Liver (tissue), 9 donors: ENCODE results near the gene DNAH10. TPM values are rescaled to one million over a fixed set of nuclear protein-coding genes. Genes with fewer than 3 reads are reported as not detected.
A peak's percentile ranks its signal among the peaks of the same experiment; 100 is the strongest.

Experiments
- DNase-seq: peaks from one replicate; pipeline ENCODE4 v3.0.0-alpha.2; 2017; ENCODE audit warnings: low spot score
- H3K27ac ChIP-seq, 2 donors: one replicate each; pipeline ENCODE4 v1.7.0; 2013; ENCODE audit warnings: inconsistent platforms in 2 of 2, low read length in 2 of 2, control low read depth in 1 of 2, low read depth in 1 of 2, mild to moderate bottlenecking in 1 of 2
- H3K27me3 ChIP-seq, 4 donors: one replicate each; pipeline versions ENCODE4 v1.6.1 to v1.7.0; 2013; ENCODE audit warnings: low read length in 3 of 4, inconsistent platforms in 1 of 4, mild to moderate bottlenecking in 1 of 4, moderate library complexity in 1 of 4; ENCODE audit not compliant: control insufficient read depth in 4 of 4, insufficient read depth in 4 of 4
- H3K36me3 ChIP-seq, 4 donors: one replicate each; pipeline versions ENCODE4 v1.6.1 to v1.7.0; 2013; ENCODE audit warnings: low read length in 3 of 4, mild to moderate bottlenecking in 3 of 4, low read depth in 1 of 4, moderate library complexity in 1 of 4; ENCODE audit not compliant: control insufficient read depth in 4 of 4, insufficient read depth in 3 of 4
- H3K4me1 ChIP-seq, 4 donors: one replicate each; pipeline versions ENCODE4 v1.6.1 to v1.7.0; 2013; ENCODE audit warnings: low read length in 3 of 4, mild to moderate bottlenecking in 3 of 4, moderate library complexity in 1 of 4; ENCODE audit not compliant: control insufficient read depth in 4 of 4, insufficient read depth in 4 of 4
- H3K4me3 ChIP-seq, 3 donors: one replicate each; pipeline versions ENCODE4 v1.6.1 to v1.7.0; 2013; ENCODE audit warnings: low read length in 3 of 3, control low read depth in 1 of 3, low read depth in 1 of 3, mild to moderate bottlenecking in 1 of 3
- H3K9ac ChIP-seq, 2 donors: one replicate each; pipeline ENCODE4 v1.7.0; 2013; ENCODE audit warnings: low read length in 2 of 2, mild to moderate bottlenecking in 2 of 2, moderate library complexity in 2 of 2, control low read depth in 1 of 2, low read depth in 1 of 2
- H3K9me3 ChIP-seq, 4 donors: one replicate each; pipeline versions ENCODE4 v1.6.1 to v1.7.0; 2013; ENCODE audit warnings: low read length in 3 of 4; ENCODE audit not compliant: control insufficient read depth in 4 of 4
- ATF3 ChIP-seq: IDR thresholded peaks from 2 replicates; pipeline ENCODE4 v1.6.1; 2016; ENCODE audit warnings: antibody characterized with exemption
- CTCF ChIP-seq: fragments of 150-350 bp; IDR thresholded peaks from 2 replicates; pipeline ENCODE4 v1.5.1; 2017; ENCODE audit warnings: improper control_type of control experiment, low read depth, low read length; ENCODE audit not compliant: missing input control
- EGR1 ChIP-seq, 2 donors: IDR thresholded peaks; 2 replicates each; pipeline ENCODE4 v1.6.1; 2016 to 2018; ENCODE audit warnings: antibody characterized with exemption in 2 of 2, low read depth in 2 of 2
- GABPA ChIP-seq, 2 donors: IDR thresholded peaks in 1 of 2; conservative IDR thresholded peaks in 1 of 2; 2 replicates each; pipeline ENCODE4 v1.6.1; 2016; ENCODE audit warnings: antibody characterized with exemption in 2 of 2, mild to moderate bottlenecking in 1 of 2, moderate library complexity in 1 of 2
- HNF4A ChIP-seq, 2 donors: conservative IDR thresholded peaks; 2 replicates each; pipeline ENCODE4 v1.6.1; 2016; ENCODE audit warnings: antibody characterized with exemption in 2 of 2, mild to moderate bottlenecking in 2 of 2
- JUND ChIP-seq, 2 donors: IDR thresholded peaks; 2 replicates each; pipeline ENCODE4 v1.6.1; 2016; ENCODE audit warnings: antibody characterized with exemption in 2 of 2
- RAD21 ChIP-seq, 2 donors: IDR thresholded peaks; 2 replicates each; pipeline ENCODE4 v1.6.1; 2016; ENCODE audit warnings: antibody characterized with exemption in 2 of 2, mild to moderate bottlenecking in 2 of 2
- RXRA ChIP-seq, 2 donors: IDR thresholded peaks; 2 replicates each; pipeline ENCODE4 v1.6.1; 2017 to 2018; ENCODE audit warnings: antibody characterized with exemption in 2 of 2, mild to moderate bottlenecking in 1 of 2
- SP1 ChIP-seq: IDR thresholded peaks from 2 replicates; pipeline ENCODE4 v1.6.1; 2018; ENCODE audit warnings: antibody characterized with exemption, mild to moderate bottlenecking
- YY1 ChIP-seq: IDR thresholded peaks from 2 replicates; pipeline ENCODE4 v1.6.1; 2016; ENCODE audit warnings: antibody characterized with exemption, mild to moderate bottlenecking
- WGBS: extraction: QIAGEN DNeasy Blood & Tissue Kit; methylation state at CpG from one replicate; pipeline ENCODE4 v1.1.7; 2013; 5-methylcytosine and 5-hydroxymethylcytosine counted together
- polyA plus RNA-seq, 2 donors: library from polyadenylated mRNA; stranded (reverse) in 1 of 2; unstranded in 1 of 2; fragments of 200-250 nt in 1 of 2; fragments of >200 nt in 1 of 2; fragmentation: Nextera tagmentation in 1 of 2; extraction: Ambion mirVana in 1 of 2; gene quantifications; one replicate each; pipeline versions ENCODE4 v1.2.1 to v1.2.3, GENCODE V29; 2013 to 2015
- total RNA-seq, 2 donors: library from RNA; depleted of rRNA; stranded (reverse); fragments of >200 nt; gene quantifications; one replicate each; pipeline ENCODE4 v1.2.3, GENCODE V29; 2014
- TF ChIP-seq, protein P1 (sequence below): IDR thresholded peaks from 2 replicates; pipeline ENCODE4 v1.6.1; 2016; ENCODE audit warnings: antibody characterized with exemption, mild to moderate bottlenecking
- donor health status: healthy.
- donor health status: healthy.
- donor health status: healthy.
- donor health status: healthy.
- donor health status: healthy.

The DNAH10 gene
- total and polyA plus RNA-seq, 4 donors: 0.05 to 0.47 (median 0.07) TPM

- H3K4me1 ChIP-seq: peaks cover 3 to 16% (median 11%) of the 10 kb centered on the region in 4 donors
- H3K9ac ChIP-seq: no peak overlapping the region
- H3K9me3 ChIP-seq: no peaks in the 10 kb centered on the region
- WGBS: 71% methylated on average over 12 of the region's 12 CpGs
- TF ChIP-seq, protein P1, sequence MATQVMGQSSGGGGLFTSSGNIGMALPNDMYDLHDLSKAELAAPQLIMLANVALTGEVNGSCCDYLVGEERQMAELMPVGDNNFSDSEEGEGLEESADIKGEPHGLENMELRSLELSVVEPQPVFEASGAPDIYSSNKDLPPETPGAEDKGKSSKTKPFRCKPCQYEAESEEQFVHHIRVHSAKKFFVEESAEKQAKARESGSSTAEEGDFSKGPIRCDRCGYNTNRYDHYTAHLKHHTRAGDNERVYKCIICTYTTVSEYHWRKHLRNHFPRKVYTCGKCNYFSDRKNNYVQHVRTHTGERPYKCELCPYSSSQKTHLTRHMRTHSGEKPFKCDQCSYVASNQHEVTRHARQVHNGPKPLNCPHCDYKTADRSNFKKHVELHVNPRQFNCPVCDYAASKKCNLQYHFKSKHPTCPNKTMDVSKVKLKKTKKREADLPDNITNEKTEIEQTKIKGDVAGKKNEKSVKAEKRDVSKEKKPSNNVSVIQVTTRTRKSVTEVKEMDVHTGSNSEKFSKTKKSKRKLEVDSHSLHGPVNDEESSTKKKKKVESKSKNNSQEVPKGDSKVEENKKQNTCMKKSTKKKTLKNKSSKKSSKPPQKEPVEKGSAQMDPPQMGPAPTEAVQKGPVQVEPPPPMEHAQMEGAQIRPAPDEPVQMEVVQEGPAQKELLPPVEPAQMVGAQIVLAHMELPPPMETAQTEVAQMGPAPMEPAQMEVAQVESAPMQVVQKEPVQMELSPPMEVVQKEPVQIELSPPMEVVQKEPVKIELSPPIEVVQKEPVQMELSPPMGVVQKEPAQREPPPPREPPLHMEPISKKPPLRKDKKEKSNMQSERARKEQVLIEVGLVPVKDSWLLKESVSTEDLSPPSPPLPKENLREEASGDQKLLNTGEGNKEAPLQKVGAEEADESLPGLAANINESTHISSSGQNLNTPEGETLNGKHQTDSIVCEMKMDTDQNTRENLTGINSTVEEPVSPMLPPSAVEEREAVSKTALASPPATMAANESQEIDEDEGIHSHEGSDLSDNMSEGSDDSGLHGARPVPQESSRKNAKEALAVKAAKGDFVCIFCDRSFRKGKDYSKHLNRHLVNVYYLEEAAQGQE: no peak
- TF ChIP-seq HNF4A (conservative IDR thresholded peaks at IDR 0.05): peak; percentile 51 to 72
- H3K36me3 ChIP-seq: peaks cover 0 to 5% (median 2%) of the 10 kb centered on the region in 4 donors
- H3K4me3 ChIP-seq: no peak overlapping the region
- DNase-seq: no peak
- no peak overlapping the region for H3K27ac ChIP-seq
- H3K27me3 ChIP-seq: peaks cover 0 to 3% (median 1%) of the 10 kb centered on the region in 4 donors
Measured at GRCh38 chr12:123764109-123764508, 2.0 kb downstream of the DNAH10 start.

- DNase-seq: no peak
Measured at GRCh38 chr12:123765504-123766035, 3.5 kb downstream of the DNAH10 start.

More at GRCh38 chr12:123765504-123766035, 3.5 kb downstream of the DNAH10 start:
- H3K27ac ChIP-seq: no peak overlapping the region
- peaks cover 3 to 16% (median 11%) of the 10 kb centered on the region in 4 donors for H3K4me1 ChIP-seq
- TF ChIP-seq RAD21 (IDR thresholded peaks at IDR 0.05) (no peak), YY1 (no peak), GABPA (IDR thresholded peaks at IDR 0.05 in 1 of 2, conservative IDR thresholded peaks at IDR 0.05 in 1 of 2) (no peak), RXRA (IDR thresholded peaks at IDR 0.05) (no peak), ATF3 (no peak), CTCF (no peak), SP1 (no peak), JUND (IDR thresholded peaks at IDR 0.05) (no peak), EGR1 (IDR thresholded peaks at IDR 0.05; ENCODE audit: low read depth in 2 of 2) (no peak)
- TF ChIP-seq, protein P1: no peak
- H3K4me3 ChIP-seq: no peak overlapping the region
- H3K36me3 ChIP-seq: no peaks in the 10 kb centered on the region
- H3K9ac ChIP-seq: no peak overlapping the region
- peaks cover 0 to 3% (median 1%) of the 10 kb centered on the region in 4 donors for H3K27me3 ChIP-seq
- H3K9me3 ChIP-seq: no peaks in the 10 kb centered on the region
- 83% methylated on average over 2 of the region's 2 CpGs for WGBS
